ENCODE data around the gene PPP1R10. TPM values are rescaled to one million over a fixed set of nuclear protein-coding genes. Genes with fewer than 3 reads are reported as not detected.

Gene PPP1R10
- total and polyA plus RNA-seq, 2 of the 13 experiments (the other 11 are each of a cell fraction or from before 2014, with no cell fraction given): 26.3 to 38.4 TPM

DNA sequence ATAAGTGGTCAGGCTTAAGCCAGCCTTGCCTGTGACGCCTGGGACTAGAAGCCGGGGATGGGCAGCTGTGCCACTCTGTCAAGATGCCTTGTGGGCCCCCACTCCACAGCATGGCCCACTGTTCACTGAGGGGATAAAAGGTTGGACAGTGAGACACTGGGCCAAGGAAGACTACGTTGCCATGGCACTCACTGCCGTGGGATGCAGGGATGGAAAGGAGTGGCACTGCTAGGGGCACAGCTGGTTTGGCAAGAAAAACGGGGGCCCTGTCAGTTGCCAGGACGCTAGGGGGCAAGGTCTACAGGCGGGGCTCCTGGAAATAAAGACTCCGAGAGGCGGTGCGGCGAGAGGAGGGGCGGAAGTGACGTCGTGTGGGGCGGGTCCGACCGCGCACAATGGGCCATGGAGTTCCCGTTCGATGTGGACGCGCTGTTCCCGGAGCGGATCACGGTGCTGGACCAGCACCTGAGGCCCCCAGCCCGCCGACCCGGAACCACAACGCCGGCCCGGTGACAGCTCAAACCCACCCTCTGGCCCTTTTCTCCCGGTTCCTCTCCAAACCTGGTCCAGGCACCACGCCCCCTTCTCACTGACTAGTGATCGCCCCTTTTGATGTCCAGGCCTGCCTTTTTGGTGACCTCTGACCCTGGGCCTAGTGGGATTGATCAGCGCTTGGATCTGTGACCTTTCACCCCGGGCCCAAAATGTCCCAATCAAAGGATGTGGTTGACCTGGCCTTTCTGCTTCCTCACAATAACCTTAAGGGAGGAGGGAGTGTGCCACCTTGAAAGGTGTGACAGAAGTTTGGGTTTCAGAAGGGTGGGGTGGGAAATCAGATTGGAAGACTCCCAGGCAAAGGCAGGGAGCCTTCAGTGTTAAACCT lies 9.7 kb upstream of the PPP1R10 start, which contains the start of gene ATAT1 (continued):
- peak; percentile 79 for TF ChIP-seq PAXIP1 (CRISPR knock-in tag; conservative IDR thresholded peaks at IDR 0.05)
- TF ChIP-seq HNF1A (IDR thresholded peaks at IDR 0.05; ENCODE audit: low read depth): no peak
- TF ChIP-seq HNF1A (CRISPR knock-in tag; IDR thresholded peaks at IDR 0.05; ENCODE audit: borderline replicate concordance): peak; percentile 91
- TF ChIP-seq RBM39 (IDR thresholded peaks at IDR 0.05; ENCODE audit: low read depth, low read length, poor library complexity, severe bottlenecking): peak; percentile 90
- no peak for TF ChIP-seq SMARCE1 (IDR thresholded peaks at IDR 0.05; ENCODE audit: borderline replicate concordance)
- TF ChIP-seq KLF13 (CRISPR knock-in tag; IDR thresholded peaks at IDR 0.05): peak; percentile 88; the same call in 1 of the 2 replicates
- TF ChIP-seq ZNF678 (CRISPR knock-in tag; IDR thresholded peaks at IDR 0.05): no peak; the same call in 1 of the 2 replicates
- TF ChIP-seq ADNP (CRISPR knock-in tag; IDR thresholded peaks at IDR 0.05): no peak
- peak; percentile 84 for TF ChIP-seq ZNF343 (CRISPR knock-in tag; IDR thresholded peaks at IDR 0.05)
- TF ChIP-seq ZNF230 (CRISPR knock-in tag; IDR thresholded peaks at IDR 0.05): peak; percentile 88; the same call in 1 of the 2 replicates
- TF ChIP-seq TBL1XR1 (IDR thresholded peaks at IDR 0.05; ENCODE audit: borderline replicate concordance, low read length, partially characterized antibody): no peak
- peak; percentile 97 for TF ChIP-seq ZNF350 (CRISPR knock-in tag; IDR thresholded peaks at IDR 0.05; ENCODE audit: borderline replicate concordance, low read depth)
- TF ChIP-seq, protein P1, sequence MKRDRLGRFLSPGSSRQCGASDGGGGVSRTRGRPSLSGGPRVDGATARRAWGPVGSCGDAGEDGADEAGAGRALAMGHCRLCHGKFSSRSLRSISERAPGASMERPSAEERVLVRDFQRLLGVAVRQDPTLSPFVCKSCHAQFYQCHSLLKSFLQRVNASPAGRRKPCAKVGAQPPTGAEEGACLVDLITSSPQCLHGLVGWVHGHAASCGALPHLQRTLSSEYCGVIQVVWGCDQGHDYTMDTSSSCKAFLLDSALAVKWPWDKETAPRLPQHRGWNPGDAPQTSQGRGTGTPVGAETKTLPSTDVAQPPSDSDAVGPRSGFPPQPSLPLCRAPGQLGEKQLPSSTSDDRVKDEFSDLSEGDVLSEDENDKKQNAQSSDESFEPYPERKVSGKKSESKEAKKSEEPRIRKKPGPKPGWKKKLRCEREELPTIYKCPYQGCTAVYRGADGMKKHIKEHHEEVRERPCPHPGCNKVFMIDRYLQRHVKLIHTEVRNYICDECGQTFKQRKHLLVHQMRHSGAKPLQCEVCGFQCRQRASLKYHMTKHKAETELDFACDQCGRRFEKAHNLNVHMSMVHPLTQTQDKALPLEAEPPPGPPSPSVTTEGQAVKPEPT (CRISPR knock-in tag; IDR thresholded peaks at IDR 0.05; ENCODE audit: low read depth): no peak; the same call in 1 of the 2 replicates
- TF ChIP-seq ZMYM2 (CRISPR knock-in tag; IDR thresholded peaks at IDR 0.05): peak; percentile 24; the same call in 1 of the 2 replicates
- TF ChIP-seq MEIS2 (CRISPR knock-in tag; IDR thresholded peaks at IDR 0.05): no peak; the same call in 1 of the 2 replicates
- no peak for TF ChIP-seq ZNF3 (CRISPR knock-in tag; IDR thresholded peaks at IDR 0.05)
- peak; percentile 99 for TF ChIP-seq AGO1 (IDR thresholded peaks at IDR 0.05; ENCODE audit: low read depth, low read length, poor library complexity, severe bottlenecking)
- TF ChIP-seq ZNF432 (CRISPR knock-in tag; IDR thresholded peaks at IDR 0.05; ENCODE audit: borderline replicate concordance): no peak
